Bronchial epithelial cell (primary cell): ENCODE results near the gene MED31. TPM values are rescaled to one million over a fixed set of nuclear protein-coding genes. Genes with fewer than 3 reads are reported as not detected.

ENCODE experiments used
- DNase-seq: peaks from one replicate; pipeline ENCODE4 v3.0.0-alpha.2; 2010; ENCODE audit warnings: low read depth
- FAIRE-seq: peaks from 2 replicates; lab custom pipeline; 2011; peaks lifted over from hg19 to GRCh38; lab: Jason Lieb, UNC
- H3K27me3 ChIP-seq: 2 replicates; pipeline ENCODE4 v1.5.1; 2011; ENCODE audit warnings: low read length; ENCODE audit not compliant: control insufficient read depth, insufficient read depth
- H3K36me3 ChIP-seq: 2 replicates; pipeline ENCODE4 v1.5.1; 2011; ENCODE audit warnings: low read length; ENCODE audit not compliant: control insufficient read depth, insufficient read depth
- H3K4me3 ChIP-seq: 2 replicates; pipeline ENCODE4 v1.5.1; 2011; ENCODE audit warnings: mild to moderate bottlenecking, low read depth, low read length, control low read depth
- CTCF ChIP-seq: IDR thresholded peaks from 2 replicates; pipeline ENCODE4 v1.5.1; 2011; ENCODE audit warnings: mild to moderate bottlenecking, moderate library complexity, low read length, control low read depth, inconsistent platforms; ENCODE audit not compliant: insufficient read depth, severe bottlenecking
- total RNA-seq: library from RNA; depleted of rRNA; stranded (reverse); fragments of >200 nt; gene quantifications from 2 replicates; pipeline ENCODE4 v1.2.1, GENCODE V29; 2014

Gene MED31
- total RNA-seq, 1 donor from 2014 or later, result 11.1 TPM

- no peak for DNase-seq
- H3K36me3 ChIP-seq, result no peaks in the 10 kb centered on the region
- H3K4me3 ChIP-seq, result no peak overlapping the region
- H3K27me3 ChIP-seq, result no peaks in the 10 kb centered on the region
- FAIRE-seq, result no peak
- TF ChIP-seq CTCF, result no peak
Measured at GRCh38 chr17:6676802-6677157, 25.4 kb upstream of the MED31 start.

GRCh38 chr17:6675201-6675825 lies 23.9 kb upstream of the MED31 start:
- Histone ChIP-seq H3K4me3 (no peak overlapping the region), H3K36me3 (no peaks in the 10 kb centered on the region), H3K27me3 (no peaks in the 10 kb centered on the region)
- no peak for TF ChIP-seq CTCF
- DNase-seq (peak; percentile 47), FAIRE-seq (peak; percentile 91)

GRCh38 chr17:6674586-6674985 lies 23.2 kb upstream of the MED31 start:
- Histone ChIP-seq H3K4me3 (no peak overlapping the region), H3K27me3 (no peaks in the 10 kb centered on the region), H3K36me3 (no peaks in the 10 kb centered on the region)
- TF ChIP-seq CTCF, result no peak
- DNase-seq (no peak), FAIRE-seq (no peak)

- DNase-seq, result peak; percentile 50
- Histone ChIP-seq H3K4me3 (no peak overlapping the region), H3K27me3 (no peaks in the 10 kb centered on the region), H3K36me3 (no peaks in the 10 kb centered on the region)
- peak; percentile 7 for FAIRE-seq
- TF ChIP-seq CTCF, result no peak
Measured at GRCh38 chr17:6671431-6671830, 20.0 kb upstream of the MED31 start.

- H3K36me3 ChIP-seq, result no peaks in the 10 kb centered on the region
- H3K27me3 ChIP-seq, result no peaks in the 10 kb centered on the region
- FAIRE-seq (no peak), DNase-seq (no peak)
- no peak for TF ChIP-seq CTCF
- no peak overlapping the region for H3K4me3 ChIP-seq
Measured at GRCh38 chr17:6670999-6671398, 19.6 kb upstream of the MED31 start.

GRCh38 chr17:6670571-6670970 lies 19.2 kb upstream of the MED31 start:
- Histone ChIP-seq H3K27me3 (no peaks in the 10 kb centered on the region), H3K36me3 (no peaks in the 10 kb centered on the region), H3K4me3 (no peak overlapping the region)
- FAIRE-seq (no peak), DNase-seq (peak; percentile 64)
- TF ChIP-seq CTCF, result no peak
